Gastrocnemius medialis (tissue), 4 donors: ENCODE results near the gene LAMC3. TPM values are rescaled to one million over a fixed set of nuclear protein-coding genes. Genes with fewer than 3 reads are reported as not detected.

Source experiments
- ATAC-seq, 2 donors: fragments of 150-250 bp; one replicate each; pipeline ENCODE4 v1.9.1; 2016
- DNase-seq, 2 donors: peaks; one replicate each; pipeline ENCODE4 v3.0.0-alpha.2; 2019
- H3K27ac ChIP-seq, 4 donors: fragments of 200-600 bp; sonication (generic); 1 replicate in 1 of 4; 2 replicates in 3 of 4; pipeline ENCODE4 v1.5.1; 2016 to 2018; ENCODE audit warnings: mild to moderate bottlenecking in 2 of 4, moderate library complexity in 1 of 4
- H3K27me3 ChIP-seq, 3 donors: fragments of 200-600 bp; sonication (generic) in 2 of 3; 1 replicate in 1 of 3; 2 replicates in 2 of 3; pipeline versions ENCODE4 v1.5.1 to v1.6.0; 2016 to 2019; ENCODE audit warnings: mild to moderate bottlenecking in 1 of 3, moderate library complexity in 1 of 3
- H3K36me3 ChIP-seq, 2 donors: fragments of 200-600 bp; sonication (generic) in 1 of 2; one replicate each; pipeline ENCODE4 v1.5.1; 2017 to 2018
- H3K4me1 ChIP-seq, 2 donors: fragments of 200-600 bp; sonication (generic) in 1 of 2; one replicate each; pipeline ENCODE4 v1.5.1; 2016 to 2017; ENCODE audit warnings: mild to moderate bottlenecking in 2 of 2
- H3K4me3 ChIP-seq, 4 donors: fragments of 200-600 bp; sonication (generic) in 3 of 4; 1 replicate in 1 of 4; 2 replicates in 3 of 4; pipeline ENCODE4 v1.5.1; 2016 to 2019; ENCODE audit warnings: mild to moderate bottlenecking in 2 of 4
- H3K9me3 ChIP-seq, 3 donors: fragments of 200-600 bp; sonication (generic) in 2 of 3; 1 replicate in 1 of 3; 2 replicates in 2 of 3; pipeline ENCODE4 v1.5.1; 2016 to 2019
- CTCF ChIP-seq, 5 experiments: fragments of 450-650 bp in 3 of 5; fragments of 200-600 bp in 2 of 5; sonication (generic) in 2 of 5; IDR thresholded peaks in 4 of 5; conservative IDR thresholded peaks in 1 of 5; 1 replicate in 4 of 5; 2 replicates in 1 of 5; pipeline ENCODE4 v1.5.1; 2016 to 2019; ENCODE audit warnings: antibody characterized with exemption in 5 of 5, mild to moderate bottlenecking in 3 of 5, moderate library complexity in 3 of 5
- POLR2A ChIP-seq, 2 donors: fragments of 450-650 bp; IDR thresholded peaks; one replicate each; pipeline ENCODE4 v1.6.1; 2017; ENCODE audit warnings: antibody characterized with exemption in 2 of 2, mild to moderate bottlenecking in 2 of 2, moderate library complexity in 2 of 2
- in situ Hi-C, 4 donors: fragments of 200-750 bp; cut with MboI; loops; one replicate each; pipeline versions ENCODE4 v1.15.0 to v1.8.0; 2017; ENCODE audit warnings: low sequenced_read_pairs in 4 of 4
- intact Hi-C: fragments of 100-400 bp; cut with DNase I; formaldehyde crosslinking; loops from one replicate; pipeline ENCODE4 v1.15.1; 2023; ENCODE audit warnings: low total_unique reads
- total RNA-seq, 4 donors: library from RNA; depleted of rRNA; stranded (reverse); fragments of >200 nt; gene quantifications; one replicate each; pipeline versions ENCODE4 v1.1.0 to v1.2.3, GENCODE V29; 2016

The LAMC3 gene
- total RNA-seq, 4 donors from 2014 or later: 0.07 to 1.5 (median 0.72) TPM

- no peak for TF ChIP-seq CTCF (IDR thresholded peaks at IDR 0.05 in 4 of 5, conservative IDR thresholded peaks at IDR 0.05 in 1 of 5)
- TF ChIP-seq POLR2A (IDR thresholded peaks at IDR 0.05): no peak
- intact Hi-C loops (no loop called here), in situ Hi-C loops (no loop called here)
- Histone ChIP-seq H3K4me3 (no peak overlapping the region), H3K36me3 (no peaks in the 10 kb centered on the region), H3K4me1 (no peaks in the 10 kb centered on the region), H3K9me3 (no peaks in the 10 kb centered on the region), H3K27me3 (peaks cover 0 to 4% (median 0%) of the 10 kb centered on the region in 3 donors), H3K27ac (no peak overlapping the region)
- DNase-seq: no peak
- no peak for ATAC-seq
Observed at GRCh38 chr9:131087354-131087893, 78.5 kb downstream of the LAMC3 start.

- in situ Hi-C loops (no loop called here), intact Hi-C loops (no loop called here)
- ATAC-seq: no peak
- no peak for DNase-seq
- H3K4me1 ChIP-seq: no peaks in the 10 kb centered on the region
- H3K9me3 ChIP-seq: no peaks in the 10 kb centered on the region
- H3K27me3 ChIP-seq: peaks cover 9 to 22% (median 19%) of the 10 kb centered on the region in 3 donors
- TF ChIP-seq CTCF (IDR thresholded peaks at IDR 0.05 in 4 of 5, conservative IDR thresholded peaks at IDR 0.05 in 1 of 5): no peak
- TF ChIP-seq POLR2A (IDR thresholded peaks at IDR 0.05): no peak
- H3K36me3 ChIP-seq: no peaks in the 10 kb centered on the region
- no peak overlapping the region for H3K4me3 ChIP-seq
- no peak overlapping the region for H3K27ac ChIP-seq
Observed at GRCh38 chr9:131090025-131090787, 81.2 kb downstream of the LAMC3 start.

GRCh38 chr9:131091352-131091992 is 82.5 kb downstream of the LAMC3 start:
- DNase-seq: no peak
- TF ChIP-seq CTCF (IDR thresholded peaks at IDR 0.05 in 4 of 5, conservative IDR thresholded peaks at IDR 0.05 in 1 of 5) (no peak), POLR2A (IDR thresholded peaks at IDR 0.05) (no peak)
- Histone ChIP-seq H3K36me3 (no peaks in the 10 kb centered on the region), H3K4me1 (no peaks in the 10 kb centered on the region), H3K9me3 (no peaks in the 10 kb centered on the region), H3K27ac (no peak overlapping the region), H3K27me3 (peaks cover 20 to 29% (median 22%) of the 10 kb centered on the region in 3 donors), H3K4me3 (no peak overlapping the region)
- intact Hi-C loops (no loop called here), in situ Hi-C loops (no loop called here)
- no peak for ATAC-seq

- Histone ChIP-seq H3K4me1 (no peaks in the 10 kb centered on the region), H3K4me3 (no peak overlapping the region), H3K9me3 (no peaks in the 10 kb centered on the region), H3K27me3 (peaks cover 22 to 34% (median 25%) of the 10 kb centered on the region in 3 donors), H3K36me3 (no peaks in the 10 kb centered on the region), H3K27ac (no peak overlapping the region)
- intact Hi-C loops (no loop called here), in situ Hi-C loops (no loop called here)
- ATAC-seq: no peak
- no peak for TF ChIP-seq CTCF (IDR thresholded peaks at IDR 0.05 in 4 of 5, conservative IDR thresholded peaks at IDR 0.05 in 1 of 5)
- TF ChIP-seq POLR2A (IDR thresholded peaks at IDR 0.05): no peak
- no peak for DNase-seq
Observed at GRCh38 chr9:131092030-131092429, 83.1 kb downstream of the LAMC3 start.
